C4-2B (cell line): Measurements from ENCODE around the gene HPDL.

ENCODE experiments used
- ZFX ChIP-seq: fragments of 450-650 bp; IDR thresholded peaks from 2 replicates; pipeline ENCODE4 v1.6.1; 2017
- TF ChIP-seq, protein P1 (sequence below): fragments of 450-650 bp; conservative IDR thresholded peaks from 2 replicates; pipeline ENCODE4 v1.5.1; 2017; ENCODE audit warnings: mild to moderate bottlenecking

GRCh38 chr1:45351508-45351907 is 24.8 kb downstream of the HPDL start:
- TF ChIP-seq, protein P1, sequence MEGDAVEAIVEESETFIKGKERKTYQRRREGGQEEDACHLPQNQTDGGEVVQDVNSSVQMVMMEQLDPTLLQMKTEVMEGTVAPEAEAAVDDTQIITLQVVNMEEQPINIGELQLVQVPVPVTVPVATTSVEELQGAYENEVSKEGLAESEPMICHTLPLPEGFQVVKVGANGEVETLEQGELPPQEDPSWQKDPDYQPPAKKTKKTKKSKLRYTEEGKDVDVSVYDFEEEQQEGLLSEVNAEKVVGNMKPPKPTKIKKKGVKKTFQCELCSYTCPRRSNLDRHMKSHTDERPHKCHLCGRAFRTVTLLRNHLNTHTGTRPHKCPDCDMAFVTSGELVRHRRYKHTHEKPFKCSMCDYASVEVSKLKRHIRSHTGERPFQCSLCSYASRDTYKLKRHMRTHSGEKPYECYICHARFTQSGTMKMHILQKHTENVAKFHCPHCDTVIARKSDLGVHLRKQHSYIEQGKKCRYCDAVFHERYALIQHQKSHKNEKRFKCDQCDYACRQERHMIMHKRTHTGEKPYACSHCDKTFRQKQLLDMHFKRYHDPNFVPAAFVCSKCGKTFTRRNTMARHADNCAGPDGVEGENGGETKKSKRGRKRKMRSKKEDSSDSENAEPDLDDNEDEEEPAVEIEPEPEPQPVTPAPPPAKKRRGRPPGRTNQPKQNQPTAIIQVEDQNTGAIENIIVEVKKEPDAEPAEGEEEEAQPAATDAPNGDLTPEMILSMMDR, result no peak
- TF ChIP-seq ZFX, result no peak
